WTC11 (cell line): ENCODE measurements around the gene KLC1. TPM values are rescaled to one million over a fixed set of nuclear protein-coding genes. Genes with fewer than 3 reads are reported as not detected.

Experiments used
- ATAC-seq: fragments of 200-7000 bp; cut with Tn5 transposase; 2 replicates; pipeline ENCODE4 v1.10.0; 2021; ENCODE audit warnings: mild to moderate bottlenecking, moderate library complexity
- CTCF ChIA-PET: fragments of 300-600 bp; sonication (Branson Sonifier 250); formaldehyde crosslinking; loops from one replicate; lab custom pipeline; 2021; ENCODE audit warnings: antibody characterized with exemption; lab: Charles Lee
- POLR2A ChIA-PET: fragments of 350-600 bp; sonication (Branson Sonifier 250); formaldehyde crosslinking; loops from one replicate; lab custom pipeline; 2021; ENCODE audit warnings: antibody characterized with exemption; lab: Charles Lee
- DNase-seq: peaks from one replicate; pipeline ENCODE4 v3.0.0; 2021; ENCODE audit warnings: low spot score
- H3K27ac Mint-ChIP-seq: 2 replicates; pipeline ENCODE4 v1.8.0; 2021; ENCODE audit warnings: mixed read lengths
- H3K27me3 Mint-ChIP-seq: 2 replicates; pipeline ENCODE4 v1.8.0; 2021; ENCODE audit warnings: low read depth, mild to moderate bottlenecking, moderate library complexity, mixed read lengths
- H3K36me3 Mint-ChIP-seq: 2 replicates; pipeline ENCODE4 v1.8.0; 2021; ENCODE audit warnings: mixed read lengths
- H3K4me1 Mint-ChIP-seq: 2 replicates; pipeline ENCODE4 v1.8.0; 2022; ENCODE audit warnings: mixed read lengths
- H3K4me3 Mint-ChIP-seq: 2 replicates; pipeline ENCODE4 v1.8.0; 2021; ENCODE audit warnings: mild to moderate bottlenecking, moderate library complexity, mixed read lengths
- H3K9me3 Mint-ChIP-seq: 2 replicates; pipeline ENCODE4 v1.8.0; 2021; ENCODE audit warnings: mixed read lengths
- CBFB ChIP-seq: sonication (generic); formaldehyde crosslinking; IDR thresholded peaks from 2 replicates; pipeline ENCODE4 v1.8.1; 2022; ENCODE audit warnings: mild to moderate bottlenecking, low read depth, missing genetic modification reagents
- CTCF ChIP-seq: fragments of 200-600 bp; IDR thresholded peaks from 2 replicates; pipeline ENCODE4 v1.8.0; 2022; ENCODE audit warnings: antibody characterized with exemption
- EMX1 ChIP-seq: fragments of 250-450 bp; sonication (Bioruptor Pico); IDR thresholded peaks from 2 replicates; pipeline ENCODE4 v1.8.0; 2021; ENCODE audit warnings: mild to moderate bottlenecking
- ESRRA ChIP-seq: sonication (generic); formaldehyde crosslinking; IDR thresholded peaks from 2 replicates; pipeline ENCODE4 v1.8.1; 2022; ENCODE audit warnings: mild to moderate bottlenecking, missing genetic modification reagents, borderline replicate concordance
- FOXK1 ChIP-seq: sonication (generic); formaldehyde crosslinking; IDR thresholded peaks from 2 replicates; pipeline ENCODE4 v1.8.0; 2022; ENCODE audit warnings: mild to moderate bottlenecking, moderate library complexity, missing genetic modification reagents
- GABPB1 ChIP-seq: sonication (generic); formaldehyde crosslinking; IDR thresholded peaks from 2 replicates; pipeline ENCODE4 v1.8.1; 2023; ENCODE audit warnings: mild to moderate bottlenecking, missing genetic modification reagents
- JUN ChIP-seq: sonication (generic); formaldehyde crosslinking; IDR thresholded peaks from 2 replicates; pipeline ENCODE4 v1.8.0; 2023; ENCODE audit warnings: mild to moderate bottlenecking, missing genetic modification reagents
- RELA ChIP-seq: sonication (generic); formaldehyde crosslinking; IDR thresholded peaks from 2 replicates; pipeline ENCODE4 v1.8.1; 2022; ENCODE audit warnings: missing genetic modification reagents, mild to moderate bottlenecking, borderline replicate concordance
- SP1 ChIP-seq: sonication (generic); formaldehyde crosslinking; conservative IDR thresholded peaks from 2 replicates; pipeline ENCODE4 v1.8.1; 2022; ENCODE audit warnings: missing genetic modification reagents
- TEAD1 ChIP-seq: sonication (generic); formaldehyde crosslinking; IDR thresholded peaks from 2 replicates; pipeline ENCODE4 v1.8.0; 2022; ENCODE audit warnings: mild to moderate bottlenecking, missing genetic modification reagents
- TEAD4 ChIP-seq: sonication (generic); formaldehyde crosslinking; IDR thresholded peaks from 2 replicates; pipeline ENCODE4 v1.8.0; 2022; ENCODE audit warnings: mild to moderate bottlenecking, missing genetic modification reagents
- USF2 ChIP-seq: sonication (generic); formaldehyde crosslinking; IDR thresholded peaks from 2 replicates; pipeline ENCODE4 v1.8.1; 2023; ENCODE audit warnings: mild to moderate bottlenecking, missing genetic modification reagents, moderate library complexity
- ZBTB21 ChIP-seq: sonication (generic); formaldehyde crosslinking; IDR thresholded peaks from 2 replicates; pipeline ENCODE4 v1.8.1; 2023; ENCODE audit warnings: mild to moderate bottlenecking, missing genetic modification reagents, borderline replicate concordance
- ZNF121 ChIP-seq: sonication (generic); formaldehyde crosslinking; IDR thresholded peaks from 2 replicates; pipeline ENCODE4 v1.8.0; 2023; ENCODE audit warnings: missing genetic modification reagents
- ZNF232 ChIP-seq: sonication (generic); formaldehyde crosslinking; IDR thresholded peaks from 2 replicates; pipeline ENCODE4 v1.8.0; 2022; ENCODE audit warnings: mild to moderate bottlenecking, missing genetic modification reagents
- ZNF263 ChIP-seq: sonication (generic); formaldehyde crosslinking; IDR thresholded peaks from 2 replicates; pipeline ENCODE4 v1.8.1; 2022; ENCODE audit warnings: low read depth, mild to moderate bottlenecking, moderate library complexity, missing genetic modification reagents
- ZNF425 ChIP-seq: fragments of 250-450 bp; sonication (Bioruptor Pico); conservative IDR thresholded peaks from 2 replicates; pipeline ENCODE4 v1.9.0; 2021; ENCODE audit warnings: mild to moderate bottlenecking
- ZSCAN18 ChIP-seq: fragments of 250-450 bp; sonication (Bioruptor Pico); IDR thresholded peaks from 2 replicates; pipeline ENCODE4 v2.1.2; 2022; ENCODE audit warnings: mild to moderate bottlenecking, moderate library complexity
- total RNA-seq: library from RNA; stranded (reverse); gene quantifications from 3 replicates; pipeline ENCODE4 v1.2.3, GENCODE V29; 2021

Gene KLC1
- total RNA-seq, 1 experiment from 2014 or later = 171 TPM

- no peak for TF ChIP-seq EMX1
These were observed 5.0 kb upstream of the KLC1 start (continued) for GRCh38 chr14:103623883-103624482.

- no peak for DNase-seq
- H3K27me3 Mint-ChIP-seq = no peaks in the 10 kb centered on the region
- TF ChIP-seq ESRRA (CRISPR knock-in tag) (no peak), SP1 (CRISPR knock-in tag) (no peak), ZSCAN18 (CRISPR knock-in tag) (no peak), GABPB1 (CRISPR knock-in tag) (no peak), USF2 (CRISPR knock-in tag) (no peak)
- no peak for ATAC-seq
- no peaks in the 10 kb centered on the region for H3K36me3 Mint-ChIP-seq
- no peak overlapping the region for H3K27ac Mint-ChIP-seq
- CTCF ChIA-PET = interaction anchor here (1.2 kb wide), 1 partner anchor 55 kb away, joined by 3 read pairs; no protein-coding TSS in a partner anchor
- H3K9me3 Mint-ChIP-seq = no peaks in the 10 kb centered on the region
- no peak overlapping the region for H3K4me3 Mint-ChIP-seq
- peaks cover 8% of the 10 kb centered on the region; the same call in 1 of the 2 replicates for H3K4me1 Mint-ChIP-seq
- POLR2A ChIA-PET = interaction anchor here (0.6 kb wide), 1 partner anchor 17 kb away, joined by 3 read pairs; no protein-coding TSS in a partner anchor
These were observed 4.2 kb upstream of the KLC1 start for GRCh38 chr14:103624860-103625259.

GRCh38 chr14:103625356-103626095, 3.5 kb upstream of the KLC1 start:
- ChIA-PET POLR2A (no interaction called here), CTCF (interaction anchor here (1.2 kb wide), 1 partner anchor 54 kb away, joined by 3 read pairs; no protein-coding TSS in a partner anchor)
- H3K36me3 Mint-ChIP-seq = no peaks in the 10 kb centered on the region
- DNase-seq (no peak), ATAC-seq (no peak)
- TF ChIP-seq ZNF425 (CRISPR knock-in tag) (no peak), ZNF121 (CRISPR knock-in tag) (peak; percentile 67; the same call in 1 of the 2 replicates)
- H3K4me3 Mint-ChIP-seq = no peak overlapping the region
- no peaks in the 10 kb centered on the region for H3K27me3 Mint-ChIP-seq
- peaks cover 12% of the 10 kb centered on the region for H3K4me1 Mint-ChIP-seq
- no peaks in the 10 kb centered on the region for H3K9me3 Mint-ChIP-seq
- no peak overlapping the region for H3K27ac Mint-ChIP-seq

- no peak overlapping the region for H3K4me3 Mint-ChIP-seq
- no peaks in the 10 kb centered on the region for H3K9me3 Mint-ChIP-seq
- no peak overlapping the region for H3K27ac Mint-ChIP-seq
- DNase-seq (no peak), ATAC-seq (no peak)
- H3K4me1 Mint-ChIP-seq = peaks cover 15% of the 10 kb centered on the region
- TF ChIP-seq FOXK1 (CRISPR knock-in tag) (no peak), GABPB1 (CRISPR knock-in tag) (no peak), CTCF (no peak), TEAD1 (CRISPR knock-in tag) (no peak), ZNF232 (CRISPR knock-in tag) (no peak), JUN (CRISPR knock-in tag) (no peak), CBFB (CRISPR knock-in tag) (no peak), RELA (no peak), ZBTB21 (CRISPR knock-in tag) (no peak), TEAD4 (no peak), ESRRA (CRISPR knock-in tag) (no peak), ZNF263 (CRISPR knock-in tag) (no peak)
- no peaks in the 10 kb centered on the region for H3K27me3 Mint-ChIP-seq
- POLR2A ChIA-PET = no interaction called here
- CTCF ChIA-PET = interaction anchor here (1.0 to 1.2 kb wide), 2 partner anchors 53 to 68 kb away, joined by 3 to 4 read pairs; no protein-coding TSS in a partner anchor
- no peaks in the 10 kb centered on the region for H3K36me3 Mint-ChIP-seq
These were observed 2.7 kb upstream of the KLC1 start for GRCh38 chr14:103626146-103626850.
